ENCODE measurements around the gene DENND2D. TPM values are rescaled to one million over a fixed set of nuclear protein-coding genes. Genes with fewer than 3 reads are reported as not detected.

Gene DENND2D
- total RNA-seq, 2 donors from 2014 or later, result 103 to 118 TPM

DNA sequence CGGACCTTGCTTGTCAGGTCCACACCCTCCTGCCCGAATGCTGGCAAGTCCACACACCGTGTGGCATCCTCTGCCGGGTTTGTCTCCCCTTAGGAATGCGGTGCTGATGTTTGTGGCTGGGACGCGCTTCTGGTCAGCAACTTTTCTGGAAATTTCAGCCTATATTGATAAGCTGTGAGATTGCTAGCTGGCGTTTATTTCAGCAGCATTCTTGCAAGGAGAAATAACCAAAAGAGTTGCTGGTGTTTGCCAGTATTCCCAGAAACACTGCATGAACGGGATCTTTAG lies 59.8 kb downstream of the DENND2D start:
- Mint-ChIP-seq H3K9me3 (no peaks in the 10 kb centered on the region), H3K27ac (peak overlapping the region; percentile 79 to 91), H3K4me1 (ENCODE audit: low read depth in 2 of 2) (peaks cover 15 to 47% of the 10 kb centered on the region in 2 donors), H3K27me3 (no peaks in the 10 kb centered on the region), H3K36me3 (peaks cover 11% of the 10 kb centered on the region), H3K4me3 (peak overlapping the region; percentile 92)
- DNase-seq (ENCODE audit: low spot score) (no peak), ATAC-seq (no peak)

DNA sequence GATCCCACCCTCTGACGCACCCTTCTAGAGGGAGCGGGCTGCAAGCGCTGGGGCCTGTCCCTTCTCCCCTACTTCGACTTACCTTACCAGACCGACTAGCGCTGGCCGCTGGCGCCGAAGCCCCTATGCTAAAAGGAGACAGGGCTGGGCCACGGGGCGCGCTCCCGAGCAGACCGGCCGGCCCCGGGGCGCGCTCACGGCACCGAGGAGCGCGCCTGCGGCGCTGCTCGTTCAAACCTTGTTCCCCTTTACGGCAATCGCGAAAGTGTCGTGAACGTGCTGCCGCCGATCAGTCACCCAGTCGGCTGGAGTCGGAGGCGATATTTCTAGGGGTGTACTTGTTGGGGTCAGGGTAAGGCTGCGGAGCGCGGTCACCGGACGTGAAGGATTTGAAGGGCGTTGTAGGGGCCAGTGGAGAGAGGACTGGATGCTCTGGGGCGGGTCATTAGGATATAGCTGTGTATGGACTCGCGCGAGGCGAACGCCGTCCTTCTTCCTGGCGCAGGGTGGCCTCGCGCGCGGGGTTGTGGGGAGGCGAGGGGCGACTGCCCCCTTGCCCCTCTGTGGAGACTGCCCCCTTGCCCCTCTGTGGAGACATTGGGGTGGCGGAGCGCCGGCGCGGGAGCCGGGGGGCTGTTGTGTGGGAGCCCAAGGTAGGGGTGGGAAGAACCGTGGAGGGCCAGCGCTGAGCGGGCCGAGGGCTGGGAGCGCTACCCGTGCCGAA lies 60.3 kb downstream of the DENND2D start, which contains the start of the genes CEPT1 and DRAM2:
TSS of gene CEPT1 (plus strand) at position 268 of the 724 bp plus-strand sequence. CDS start 7,492 bp downstream, outside the sequence.
TSS of gene DRAM2 (minus strand) at position 138 of the 724 bp plus-strand sequence. CDS start 8,539 bp downstream, outside the sequence.
- peak within 1 kb of the TSS; percentile 92 for H3K4me3 Mint-ChIP-seq
- H3K36me3 Mint-ChIP-seq, result peaks cover 15% of the 10 kb centered on the region
- H3K27ac Mint-ChIP-seq, result peak within 1 kb of the TSS; percentile 79 to 91
- peaks cover 17 to 46% of the 10 kb centered on the region in 2 donors for H3K4me1 Mint-ChIP-seq (ENCODE audit: low read depth in 2 of 2)
- DNase-seq (ENCODE audit: low spot score) (peak; percentile 94), ATAC-seq (peak; percentile 92 to 94)
- H3K9me3 Mint-ChIP-seq, result no peaks in the 10 kb centered on the region
- no peaks in the 10 kb centered on the region for H3K27me3 Mint-ChIP-seq

DNA sequence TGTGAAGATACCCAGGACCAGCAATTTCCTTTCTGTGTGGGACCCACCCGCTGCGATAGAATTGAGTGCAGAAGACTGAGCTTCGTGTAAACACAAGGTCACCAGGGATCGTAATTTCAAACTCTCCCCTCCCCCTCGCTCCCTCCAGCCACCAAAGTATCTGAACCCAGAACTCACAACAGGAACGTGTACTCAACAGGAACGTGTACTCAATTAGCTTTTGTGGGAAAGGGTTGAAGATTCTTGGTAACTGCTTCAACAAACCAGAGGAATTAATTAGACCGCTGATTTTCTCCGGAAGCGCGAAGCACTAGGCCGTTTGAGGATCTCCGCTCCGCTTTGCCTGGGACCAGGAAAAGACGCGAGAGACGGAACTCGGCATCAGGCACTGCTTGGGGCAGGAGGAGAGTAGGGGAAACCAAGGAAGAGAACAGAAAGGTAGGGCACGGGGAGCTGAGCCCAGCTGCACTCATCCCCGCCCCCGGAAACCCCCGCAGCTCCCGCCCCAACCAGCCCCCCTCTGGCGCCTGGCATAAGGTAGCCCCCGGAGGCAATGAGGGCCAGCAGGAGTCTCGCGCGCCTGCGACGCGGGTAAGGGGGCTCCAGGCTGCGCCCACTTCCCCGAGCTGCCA lies 61.0 kb downstream of the DENND2D start:
- peaks cover 17 to 45% of the 10 kb centered on the region in 2 donors for H3K4me1 Mint-ChIP-seq (ENCODE audit: low read depth in 2 of 2)

More for the DNA sequence above, 61.0 kb downstream of the DENND2D start:
- H3K36me3 Mint-ChIP-seq, result peaks cover 15% of the 10 kb centered on the region
- DNase-seq (ENCODE audit: low spot score), result no peak
- peak; percentile 69 to 75 for ATAC-seq
- H3K9me3 Mint-ChIP-seq, result no peaks in the 10 kb centered on the region
- H3K4me3 Mint-ChIP-seq, result peak overlapping the region; percentile 92
- peak overlapping the region; percentile 79 to 91 for H3K27ac Mint-ChIP-seq
- H3K27me3 Mint-ChIP-seq, result no peaks in the 10 kb centered on the region

Other genes with a start within 250 kb of the DENND2D start
- gene LRIF1, start 236.7 kb downstream of the DENND2D start, total RNA-seq, result 10 to 100 TPM; 15.5 to 21.0 TPM
- gene DRAM2, start 60.6 kb downstream of the DENND2D start, total RNA-seq, result 10 to 100 TPM; 22.5 to 25.7 TPM
- gene CEPT1, start 60.4 kb downstream of the DENND2D start, total RNA-seq, result 10 to 100 TPM; 34.5 to 41.6 TPM
- gene CHI3L2, start 27.1 kb upstream of the DENND2D start, total RNA-seq, result 10 to 100 TPM in 1 of 2 donors, 1 to 10 TPM in 1; 4.3 to 30.6 TPM
- not detected for gene CHIA, start 90.2 kb upstream of the DENND2D start, total RNA-seq
- gene OVGP1, start 227.1 kb upstream of the DENND2D start, total RNA-seq, result 1 to 10 TPM; 1.1 to 1.6 TPM
- gene WDR77, start 248.6 kb upstream of the DENND2D start, total RNA-seq, result 10 to 100 TPM; 27.6 to 67.1 TPM
- gene ATP5PB, start 248.8 kb upstream of the DENND2D start, total RNA-seq, result 100 to 1,000 TPM; 188 to 272 TPM

All from natural killer cell treated with Interleukin-12 subunit alpha and Interleukin-12 subunit beta and Interleukin-15 and Interleukin-18, amount 100 ng/mL, for 72 hours (primary cell).